Lung (tissue), 12 donors: ENCODE results near the gene TRPM2. TPM values are rescaled to one million over a fixed set of nuclear protein-coding genes. Genes with fewer than 3 reads are reported as not detected.

Source experiments
- ATAC-seq: fragments of 200-7000 bp; cut with Tn5 transposase; one replicate; pipeline ENCODE4 v1.9.1; 2020; ENCODE audit warnings: moderate number of reproducible peaks; ENCODE audit not compliant: insufficient read depth, low FRiP score
- DNase-seq, 3 donors: peaks; one replicate each; pipeline ENCODE4 v3.0.0-alpha.2; 2013 to 2017
- H3K27ac ChIP-seq, 2 donors: one replicate each; pipeline ENCODE4 v1.5.1; 2013; ENCODE audit warnings: mild to moderate bottlenecking in 2 of 2, moderate library complexity in 2 of 2, control low read depth in 1 of 2, inconsistent platforms in 1 of 2, low read depth in 1 of 2, low read length in 1 of 2
- H3K27me3 ChIP-seq, 3 donors: one replicate each; pipeline ENCODE4 v1.5.1; 2013; ENCODE audit warnings: low read length in 2 of 3; ENCODE audit not compliant: control insufficient read depth in 3 of 3, insufficient read depth in 3 of 3
- H3K36me3 ChIP-seq, 4 donors: one replicate each; pipeline ENCODE4 v1.5.1; 2013; ENCODE audit warnings: low read length in 4 of 4, mild to moderate bottlenecking in 1 of 4, moderate library complexity in 1 of 4; ENCODE audit not compliant: control insufficient read depth in 4 of 4, insufficient read depth in 4 of 4
- H3K4me1 ChIP-seq, 5 donors: one replicate each; pipeline ENCODE4 v1.5.1; 2013; ENCODE audit warnings: low read length in 5 of 5, mild to moderate bottlenecking in 2 of 5, moderate library complexity in 1 of 5; ENCODE audit not compliant: control insufficient read depth in 5 of 5, insufficient read depth in 5 of 5
- H3K4me3 ChIP-seq: one replicate; pipeline ENCODE4 v1.5.1; 2013; ENCODE audit warnings: mild to moderate bottlenecking, control low read depth, moderate library complexity
- H3K9ac ChIP-seq, 2 donors: one replicate each; pipeline ENCODE4 v1.5.1; 2013; ENCODE audit warnings: low read length in 2 of 2, control low read depth in 1 of 2; ENCODE audit not compliant: insufficient read depth in 1 of 2
- H3K9me3 ChIP-seq, 4 donors: one replicate each; pipeline ENCODE4 v1.5.1; 2013; ENCODE audit warnings: low read length in 3 of 4, mild to moderate bottlenecking in 1 of 4, moderate library complexity in 1 of 4; ENCODE audit not compliant: control insufficient read depth in 4 of 4, insufficient read depth in 3 of 4
- WGBS, 2 donors: extraction: QIAGEN DNeasy Blood & Tissue Kit; methylation state at CpG; one replicate each; pipeline ENCODE4 v1.1.7; 2013; 5-methylcytosine and 5-hydroxymethylcytosine counted together
- polyA plus RNA-seq, 2 donors: library from polyadenylated mRNA; stranded (reverse); fragments of 200-250 nt; gene quantifications; one replicate each; pipeline ENCODE4 v1.2.1, GENCODE V29; 2013
- total RNA-seq, 2 donors: library from RNA; depleted of rRNA in 1 of 2; stranded (reverse); fragments of >200 nt in 1 of 2; gene quantifications; one replicate each; pipeline ENCODE4 v1.2.1, GENCODE V29; 2014 to 2021
- TF ChIP-seq, protein P1 (sequence below): IDR thresholded peaks from 2 replicates; pipeline ENCODE4 v1.5.1; 2012; ENCODE audit warnings: mild to moderate bottlenecking; ENCODE audit errors: control extremely low read depth, extremely low read depth
- donor health status: control.
- donor health status: control.
- donor health status: Bipolar disorder and iron deficiency.
- donor health status: healthy.
- donor health status: DM: yes; HTN: yes; CAD: no.

The TRPM2 gene
- total and polyA plus RNA-seq, 4 donors, result 5.9 to 26.2 (median 10.3) TPM

DNA sequence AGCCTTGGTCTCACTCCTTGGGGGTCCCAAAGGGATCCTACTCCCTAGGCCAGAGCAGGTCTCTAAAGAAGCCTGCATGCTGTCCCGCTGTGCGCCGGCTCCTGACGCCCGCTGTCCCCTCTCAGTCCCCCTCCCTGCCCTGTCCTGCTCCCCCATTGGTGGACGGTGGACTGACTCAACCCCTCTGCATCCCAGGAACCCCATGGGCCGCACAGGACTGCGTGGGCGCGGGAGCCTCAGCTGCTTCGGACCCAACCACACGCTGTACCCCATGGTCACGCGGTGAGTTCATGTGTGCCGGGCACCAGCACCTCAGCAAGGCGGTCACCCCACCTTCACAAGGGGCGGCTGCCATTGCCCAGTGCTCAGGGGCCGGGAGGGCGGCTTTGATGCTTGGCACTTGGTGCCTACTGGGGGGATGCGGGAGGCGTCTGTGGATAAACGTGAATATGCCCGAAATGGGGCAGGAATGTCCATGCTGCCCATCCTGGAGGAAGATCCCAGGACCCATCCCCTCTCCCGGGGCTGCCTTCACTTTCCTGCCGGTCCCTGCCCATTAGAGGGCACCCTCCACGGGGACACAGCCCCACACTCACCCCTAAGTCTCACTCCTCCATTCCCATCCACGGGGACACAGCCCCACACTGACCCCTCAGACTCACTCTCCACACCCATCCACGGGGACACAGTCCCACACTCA, 81.7 kb downstream of the TRPM2 start:
- TF ChIP-seq, protein P1, sequence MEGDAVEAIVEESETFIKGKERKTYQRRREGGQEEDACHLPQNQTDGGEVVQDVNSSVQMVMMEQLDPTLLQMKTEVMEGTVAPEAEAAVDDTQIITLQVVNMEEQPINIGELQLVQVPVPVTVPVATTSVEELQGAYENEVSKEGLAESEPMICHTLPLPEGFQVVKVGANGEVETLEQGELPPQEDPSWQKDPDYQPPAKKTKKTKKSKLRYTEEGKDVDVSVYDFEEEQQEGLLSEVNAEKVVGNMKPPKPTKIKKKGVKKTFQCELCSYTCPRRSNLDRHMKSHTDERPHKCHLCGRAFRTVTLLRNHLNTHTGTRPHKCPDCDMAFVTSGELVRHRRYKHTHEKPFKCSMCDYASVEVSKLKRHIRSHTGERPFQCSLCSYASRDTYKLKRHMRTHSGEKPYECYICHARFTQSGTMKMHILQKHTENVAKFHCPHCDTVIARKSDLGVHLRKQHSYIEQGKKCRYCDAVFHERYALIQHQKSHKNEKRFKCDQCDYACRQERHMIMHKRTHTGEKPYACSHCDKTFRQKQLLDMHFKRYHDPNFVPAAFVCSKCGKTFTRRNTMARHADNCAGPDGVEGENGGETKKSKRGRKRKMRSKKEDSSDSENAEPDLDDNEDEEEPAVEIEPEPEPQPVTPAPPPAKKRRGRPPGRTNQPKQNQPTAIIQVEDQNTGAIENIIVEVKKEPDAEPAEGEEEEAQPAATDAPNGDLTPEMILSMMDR, result no peak
- H3K4me3 ChIP-seq, result no peak overlapping the region
- ATAC-seq (no peak), DNase-seq (no peak)
- no peak overlapping the region for H3K9ac ChIP-seq
- no peak overlapping the region for H3K27ac ChIP-seq
- no peaks in the 10 kb centered on the region for H3K27me3 ChIP-seq
- peaks cover 0 to 4% (median 0%) of the 10 kb centered on the region in 5 donors for H3K4me1 ChIP-seq
- H3K36me3 ChIP-seq, result peaks cover 0 to 3% (median 0%) of the 10 kb centered on the region in 4 donors
- peaks cover 0 to 2% (median 0%) of the 10 kb centered on the region in 4 donors for H3K9me3 ChIP-seq
- 87 to 89% methylated on average over 27 to 28 of the region's 28 CpGs for WGBS, 2 donors

DNA sequence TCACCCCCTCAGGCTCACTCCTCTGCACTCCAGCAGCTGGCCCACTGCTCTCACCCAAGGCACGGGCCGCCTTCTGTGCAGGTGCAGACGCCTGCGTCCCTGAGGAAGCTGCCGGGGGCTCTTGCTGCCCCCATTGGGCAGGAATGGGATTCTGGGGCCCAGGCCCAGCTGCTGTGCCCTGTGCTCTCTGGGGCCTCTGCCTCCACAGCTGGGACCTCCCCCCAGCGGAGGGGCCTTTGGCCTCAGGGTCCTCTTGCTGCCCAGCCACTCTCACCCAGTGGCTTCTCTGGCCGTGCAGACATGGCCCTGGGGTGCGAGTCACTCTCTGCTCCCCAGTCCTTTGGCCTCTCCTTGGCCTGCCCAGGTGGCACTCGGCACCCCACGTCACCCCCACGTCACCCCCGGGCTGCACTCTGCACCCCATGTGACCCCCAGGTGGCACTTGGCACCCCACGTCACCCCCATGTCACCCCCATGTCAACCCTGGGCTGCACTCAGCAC, 82.7 kb downstream of the TRPM2 start:
- no peak overlapping the region for H3K4me3 ChIP-seq
- ATAC-seq (no peak), DNase-seq (no peak)
- H3K27ac ChIP-seq, result no peak overlapping the region
- peaks cover 0 to 3% (median 0%) of the 10 kb centered on the region in 4 donors for H3K36me3 ChIP-seq
- no peaks in the 10 kb centered on the region for H3K27me3 ChIP-seq
- peaks cover 0 to 2% (median 0%) of the 10 kb centered on the region in 4 donors for H3K9me3 ChIP-seq
- no peak overlapping the region for H3K9ac ChIP-seq
- peaks cover 0 to 4% (median 0%) of the 10 kb centered on the region in 5 donors for H3K4me1 ChIP-seq
- 93 to 94% methylated on average over 13 of the region's 13 CpGs for WGBS, 2 donors
- TF ChIP-seq, protein P1, result no peak

DNA sequence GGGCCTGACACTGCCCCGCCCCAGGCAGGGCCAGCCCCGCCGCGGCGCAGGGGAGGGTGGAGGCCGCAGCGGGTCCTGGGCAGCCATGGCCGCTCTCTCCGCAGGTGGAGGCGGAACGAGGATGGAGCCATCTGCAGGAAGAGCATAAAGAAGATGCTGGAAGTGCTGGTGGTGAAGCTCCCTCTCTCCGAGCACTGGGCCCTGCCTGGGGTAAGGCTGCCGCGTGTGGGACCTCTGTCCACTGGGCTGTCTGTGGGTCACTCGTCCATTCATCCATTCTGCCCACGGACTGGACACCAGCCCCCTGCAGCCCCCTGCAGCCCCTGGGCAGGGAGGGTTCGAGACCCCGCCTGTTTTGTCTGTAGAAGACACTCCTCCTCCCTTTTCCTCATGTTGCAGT, 83.5 kb downstream of the TRPM2 start:
- H3K27ac ChIP-seq, result no peak overlapping the region
- WGBS, 2 donors, result 90 to 91% methylated on average over 18 of the region's 18 CpGs
- H3K36me3 ChIP-seq, result peaks cover 0 to 3% (median 0%) of the 10 kb centered on the region in 4 donors
- DNase-seq, result peak in 1 of 3 donors; percentile 8
- H3K27me3 ChIP-seq, result no peaks in the 10 kb centered on the region
- H3K4me1 ChIP-seq, result peaks cover 0 to 4% (median 0%) of the 10 kb centered on the region in 5 donors
- no peak overlapping the region for H3K9ac ChIP-seq
- TF ChIP-seq, protein P1, result no peak
- ATAC-seq, result no peak
- peaks cover 0 to under 1% (median 0%) of the 10 kb centered on the region in 4 donors for H3K9me3 ChIP-seq
- H3K4me3 ChIP-seq, result no peak overlapping the region
